Heart left ventricle (tissue), 13 donors: ENCODE results near the gene MXRA7.

Source experiments
- CTCF ChIP-seq, 12 donors: fragments of 200-600 bp; sonication (generic) in 4 of 12; IDR thresholded peaks; one replicate each; pipeline versions ENCODE4 v1.5.0 to v1.8.0; 2018 to 2022; ENCODE audit warnings: antibody characterized with exemption in 12 of 12, mild to moderate bottlenecking in 5 of 12
- POLR2A ChIP-seq, 2 donors: fragments of 450-650 bp; IDR thresholded peaks; one replicate each; pipeline ENCODE4 v1.6.1; 2017; ENCODE audit warnings: antibody characterized with exemption in 2 of 2, mild to moderate bottlenecking in 2 of 2, moderate library complexity in 2 of 2
- donor health status: ischemic (EF 13 %, LVEDD 7.1; RV severe dilation, severe dysfunction).
- donor health status: DM: no; HTN: yes; CAD: no.
- donor health status: DM: no; HTN: no; CAD: no.
- donor health status: ischemic (EF 25% LVEDD 6.9; RV normal size, moderate dysfunction).
- donor health status: ischemic (EF 25% LVEDD 5.7; RV mildly dilated, moderate dysfunction).
- donor health status: ischemic (EF 35%, LVEDD 5.7; RV mildly dilated, moderate dysfunction).
- donor health status: nonischemic (EF 11% LVEDD 7.7; RV severe dilation, severe dysfunction).
- donor health status: DM: yes; HTN: yes; CAD: no.
- donor health status: PGD.
- donor health status: ischemic (EF 29% LVEDD 5.4; RV normal size, mild dysfunction).
- donor health status: nonischemic (EF 23%, LVEDD 6.1; RV moderate dilation, normal function).

- no peak for TF ChIP-seq CTCF (IDR thresholded peaks at IDR 0.05)
- no peak for TF ChIP-seq POLR2A (IDR thresholded peaks at IDR 0.05)
Observed at GRCh38 chr17:76714336-76714735, 3.6 kb upstream of the MXRA7 start.
